Epidermal melanocyte (primary cell): ENCODE results near the gene FZD8.
A peak's percentile ranks its signal among the peaks of the same experiment; 100 is the strongest.

Experiments
- DNase-seq: peaks from one replicate; pipeline ENCODE4 v3.0.0; 2011; ENCODE audit warnings: low spot score; ENCODE audit not compliant: insufficient read length

Gene FZD8

DNA sequence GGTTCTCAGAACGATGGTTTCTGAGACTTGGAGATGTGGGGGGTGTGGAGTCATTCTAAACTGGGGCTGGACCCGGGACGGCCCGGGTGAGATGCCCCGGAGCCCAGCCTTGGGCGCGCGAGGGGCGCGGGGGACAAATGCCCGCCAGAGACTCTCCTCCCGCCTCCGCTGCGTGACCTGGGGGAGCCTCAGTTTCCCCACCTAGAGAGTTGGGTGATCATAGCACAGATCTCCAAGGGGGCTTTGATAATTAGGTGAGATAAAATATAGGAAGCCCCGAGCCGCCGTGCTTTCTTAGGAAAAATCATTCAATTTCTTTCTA lies 658 bp upstream of the FZD8 start:
- DNase-seq, result no peak

GRCh38 chr10:35641676-35642034 lies 441 bp downstream of the FZD8 start:
- no peak for DNase-seq

GRCh38 chr10:35640951-35641675 lies 983 bp downstream of the FZD8 start:
- no peak for DNase-seq

DNA sequence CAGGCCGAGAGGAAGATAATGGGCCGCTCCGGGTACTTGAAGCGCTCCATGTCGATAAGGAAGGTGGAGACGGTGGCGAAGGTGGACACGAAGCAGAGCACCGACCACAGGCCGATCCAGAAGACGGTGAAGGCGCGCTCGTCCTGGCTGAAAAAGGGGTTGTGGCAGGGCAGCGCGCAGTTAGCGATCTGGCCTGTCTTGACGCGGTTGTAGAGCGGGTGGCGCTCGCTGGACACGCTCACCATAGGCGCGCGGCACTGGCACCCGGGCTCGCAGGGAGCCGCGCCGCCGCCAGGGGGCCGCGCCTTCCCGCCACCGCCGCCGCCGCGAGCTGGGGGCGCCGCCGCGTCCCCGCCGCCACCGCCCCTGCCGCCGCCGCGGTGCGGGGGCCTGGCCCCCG lies 1.6 kb downstream of the FZD8 start:
- no peak for DNase-seq

- no peak for DNase-seq
Observed at GRCh38 chr10:35639728-35640401, 2.2 kb downstream of the FZD8 start.

DNA sequence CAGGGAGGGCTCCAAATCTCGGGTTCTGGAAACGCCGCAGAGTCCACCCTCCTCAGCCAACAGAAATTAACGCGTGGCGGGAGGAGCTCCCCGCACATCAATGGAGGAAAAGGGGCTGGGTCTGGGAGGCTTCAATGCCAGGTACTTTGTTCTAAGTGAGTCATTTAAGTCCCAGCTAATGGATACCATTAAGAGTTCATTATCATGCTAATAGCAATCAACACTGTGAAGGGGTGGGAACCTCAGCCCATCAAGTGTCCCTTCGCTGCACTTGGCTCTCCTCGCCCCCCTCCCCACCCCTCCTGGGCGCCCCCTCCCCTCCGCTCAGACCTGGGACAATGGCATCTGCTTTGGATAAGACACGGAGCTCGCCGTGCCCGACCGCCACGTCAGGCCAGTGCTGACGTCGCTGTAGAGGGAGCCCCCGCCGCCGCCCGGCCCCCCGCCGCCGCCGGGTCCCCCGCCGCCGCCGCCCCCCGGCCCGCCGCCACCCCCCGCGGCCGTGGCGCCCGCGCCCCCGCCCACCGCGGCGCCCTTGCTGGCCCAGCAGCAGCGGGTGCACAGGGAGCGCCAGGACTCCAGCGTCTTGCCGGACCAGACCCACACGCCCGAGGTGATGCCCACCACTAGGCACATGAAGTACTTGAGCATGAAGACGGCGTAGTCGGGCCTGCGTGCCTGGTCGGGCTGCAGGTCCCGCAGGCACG lies 2.9 kb downstream of the FZD8 start:
- no peak for DNase-seq

GRCh38 chr10:35638101-35638500 lies 4.0 kb downstream of the FZD8 start:
- DNase-seq, result no peak

GRCh38 chr10:35637462-35637861 lies 4.6 kb downstream of the FZD8 start:
- DNase-seq, result no peak

DNA sequence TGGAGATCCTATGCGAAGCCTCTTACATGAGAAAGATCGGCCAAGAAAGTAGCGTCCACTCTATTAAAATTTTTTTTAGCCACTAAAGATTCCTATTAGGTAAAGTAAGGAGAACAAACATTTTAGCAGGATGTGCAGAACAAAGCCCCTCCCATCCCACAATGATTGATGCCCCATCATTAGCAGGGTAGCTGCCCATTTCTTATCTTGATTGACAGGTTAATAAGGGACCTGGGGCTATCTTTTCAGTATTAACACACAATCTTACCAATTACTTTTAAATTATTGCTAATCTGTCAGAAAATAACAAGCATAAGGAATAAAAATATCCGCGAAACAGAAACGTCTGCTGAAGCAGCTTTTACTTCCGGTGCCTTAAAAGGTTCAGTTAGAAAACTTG lies 5.1 kb downstream of the FZD8 start:
- no peak for DNase-seq

DNA sequence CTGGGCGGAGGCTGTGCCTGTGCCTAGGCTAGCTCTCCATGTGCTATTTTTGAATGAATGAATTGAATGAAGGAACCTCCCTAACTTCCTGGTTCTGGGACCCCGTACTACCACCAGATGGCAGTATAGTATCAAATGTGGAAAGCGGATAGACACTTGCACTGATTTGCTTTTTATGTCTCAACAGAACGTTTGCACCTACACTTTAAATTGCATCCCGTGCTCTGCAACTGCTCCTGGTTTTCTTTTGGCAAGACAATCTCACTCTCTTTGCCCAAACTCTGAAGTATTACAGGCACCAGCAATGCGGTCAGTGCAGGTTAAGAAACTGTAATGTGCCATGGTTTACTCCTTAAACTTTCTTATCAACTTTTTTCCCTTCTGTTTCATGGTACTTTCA lies 6.5 kb downstream of the FZD8 start:
- peak; percentile 50 for DNase-seq

- DNase-seq, result no peak
Observed at GRCh38 chr10:35633006-35633980, 8.8 kb downstream of the FZD8 start.

DNA sequence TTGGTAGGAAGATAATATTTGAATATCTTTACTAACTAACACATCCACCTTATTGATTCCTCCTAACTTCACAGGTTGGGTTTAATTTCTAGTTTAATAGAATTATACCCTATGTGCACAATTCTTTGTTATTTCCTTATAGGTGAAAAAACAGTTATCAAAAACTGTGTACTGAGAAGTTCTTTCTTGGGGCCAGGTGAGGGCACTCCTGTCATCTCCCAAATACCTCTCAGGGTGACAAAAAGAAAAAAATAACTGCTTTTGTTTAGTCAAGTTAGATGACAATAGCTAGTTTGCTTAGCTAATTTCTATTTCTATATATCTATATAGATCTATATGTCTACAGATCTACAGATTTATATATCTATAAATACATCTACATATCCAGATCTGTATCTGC lies 10.1 kb downstream of the FZD8 start:
- no peak for DNase-seq

DNA sequence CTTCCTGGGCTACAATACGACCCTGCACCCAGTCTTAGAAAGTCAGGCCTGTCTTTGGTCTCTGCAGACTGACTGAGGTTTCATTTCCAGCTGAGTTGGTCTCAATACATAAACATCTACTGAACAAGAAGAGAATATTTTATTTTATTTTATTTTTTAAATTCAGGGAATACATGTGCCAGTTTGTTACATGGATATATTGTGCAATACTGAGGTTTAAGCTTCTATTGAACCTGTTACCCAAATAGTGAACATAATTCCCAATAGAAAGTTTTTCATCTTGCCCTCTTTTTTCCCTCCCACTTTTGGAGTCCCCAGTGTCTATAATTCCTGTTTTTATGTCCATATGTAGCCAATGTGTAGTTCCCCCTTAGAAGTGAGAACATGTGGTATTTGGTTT lies 10.7 kb downstream of the FZD8 start:
- no peak for DNase-seq

DNA sequence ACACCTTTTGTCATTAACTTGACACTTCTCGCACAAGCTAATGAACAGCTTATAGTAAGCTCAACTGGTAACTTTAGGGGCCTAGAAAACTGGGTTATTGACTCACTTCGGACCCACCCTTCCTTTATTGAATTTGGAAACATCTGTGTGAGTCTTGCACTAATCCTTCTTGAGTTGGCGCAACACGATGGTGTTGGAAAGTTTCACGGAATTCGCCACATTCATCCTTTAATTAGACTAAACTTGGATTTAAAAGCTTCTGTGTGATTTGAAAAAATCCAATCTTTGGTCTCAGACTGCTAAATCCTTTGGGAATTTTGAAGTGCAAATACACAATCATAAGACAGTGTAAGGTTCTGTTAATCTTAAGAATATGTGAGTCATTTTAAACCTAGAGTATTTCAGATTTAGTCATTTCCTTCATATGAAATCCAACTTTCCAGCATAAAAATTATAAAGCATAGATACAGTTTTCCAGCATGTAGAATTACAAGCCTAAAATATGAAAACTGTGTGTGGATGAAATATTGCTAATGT lies 15.1 kb downstream of the FZD8 start:
- no peak for DNase-seq

- no peak for DNase-seq
Observed at GRCh38 chr10:35614312-35614711, 27.8 kb downstream of the FZD8 start.

DNA sequence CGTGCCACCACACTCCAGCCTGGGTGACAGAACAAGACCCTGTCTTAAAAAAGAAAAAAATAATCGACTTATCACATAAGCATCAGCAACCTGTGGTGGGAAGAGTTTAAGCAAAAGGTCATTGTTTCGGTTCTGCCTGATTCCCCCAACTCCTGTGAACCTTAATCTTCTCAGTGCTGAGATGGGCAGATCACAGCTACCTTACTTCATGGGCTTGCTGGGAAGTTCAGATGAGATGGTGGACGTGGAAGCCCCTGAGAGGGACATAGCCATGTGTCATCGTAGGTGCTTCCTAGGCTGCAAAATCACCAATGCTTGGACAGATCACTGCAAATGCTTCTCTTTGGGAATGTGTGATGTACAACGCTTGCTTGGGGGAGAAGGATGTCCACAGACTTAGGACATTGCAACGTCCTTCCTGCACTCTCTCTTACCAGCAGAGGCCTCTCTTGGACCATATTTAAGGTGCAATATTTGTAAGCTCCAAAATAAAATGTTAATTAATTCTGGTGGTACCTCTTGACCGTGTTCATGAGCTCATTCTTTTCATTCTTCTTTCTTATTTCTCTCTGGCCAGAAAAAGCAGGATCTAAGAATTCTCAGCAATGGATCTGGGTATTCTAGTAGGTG lies 28.4 kb downstream of the FZD8 start:
- DNase-seq, result no peak

GRCh38 chr10:35613107-35613440 lies 29.0 kb downstream of the FZD8 start:
- no peak for DNase-seq

GRCh38 chr10:35612385-35613106 lies 29.6 kb downstream of the FZD8 start:
- DNase-seq, result no peak

- DNase-seq, result no peak
Observed at GRCh38 chr10:35611750-35612149, 30.3 kb downstream of the FZD8 start.

- no peak for DNase-seq
Observed at GRCh38 chr10:35608328-35608672, 33.8 kb downstream of the FZD8 start.
